Spleen (tissue), 7 donors: ENCODE data around the gene SHISA6.

Source experiments
- CTCF ChIP-seq, 11 experiments: fragments of 200-600 bp in 7 of 11; fragments of 450-650 bp in 4 of 11; sonication (generic) in 4 of 11; IDR thresholded peaks in 8 of 11; conservative IDR thresholded peaks in 3 of 11; 1 replicate in 7 of 11; 2 replicates in 4 of 11; pipeline versions ENCODE4 v1.4.0 to v1.8.0; 2016 to 2021; ENCODE audit warnings: antibody characterized with exemption in 11 of 11, inconsistent platforms in 4 of 11, mild to moderate bottlenecking in 1 of 11
- POLR2A ChIP-seq, 3 donors: fragments of 450-650 bp; IDR thresholded peaks; one replicate each; pipeline ENCODE4 v1.5.1; 2017; ENCODE audit warnings: antibody characterized with exemption in 3 of 3, mild to moderate bottlenecking in 1 of 3
- POLR2AphosphoS5 ChIP-seq, 3 donors: sonication (generic); formaldehyde crosslinking; IDR thresholded peaks; one replicate each; pipeline ENCODE4 v1.5.1; 2017; ENCODE audit warnings: antibody characterized with exemption in 3 of 3
- donor health status: DM: no; HTN: no; CAD: no; lungs with moderate emphysema.
- donor health status: DM: no; HTN: no; CAD: no.
- donor health status: DM: no; HTN: no; CAD: no.

GRCh38 chr17:11461993-11462548 lies 221.1 kb downstream of the SHISA6 start:
- TF ChIP-seq POLR2A (IDR thresholded peaks at IDR 0.05) (no peak), CTCF (IDR thresholded peaks at IDR 0.05 in 8 of 11, conservative IDR thresholded peaks at IDR 0.05 in 3 of 11) (no peak), POLR2AphosphoS5 (IDR thresholded peaks at IDR 0.05) (no peak)
